GM12873 (cell line): ENCODE results near the gene TTLL12.

Experiments
- TF ChIP-seq, protein P1 (sequence below): IDR thresholded peaks from 2 replicates; pipeline ENCODE4 v1.5.1; 2012; ENCODE audit warnings: low read depth, mild to moderate bottlenecking, moderate library complexity, low read length, control low read depth; ENCODE audit not compliant: insufficient read depth; ENCODE audit errors: missing control alignments

TTLL12 gene

DNA sequence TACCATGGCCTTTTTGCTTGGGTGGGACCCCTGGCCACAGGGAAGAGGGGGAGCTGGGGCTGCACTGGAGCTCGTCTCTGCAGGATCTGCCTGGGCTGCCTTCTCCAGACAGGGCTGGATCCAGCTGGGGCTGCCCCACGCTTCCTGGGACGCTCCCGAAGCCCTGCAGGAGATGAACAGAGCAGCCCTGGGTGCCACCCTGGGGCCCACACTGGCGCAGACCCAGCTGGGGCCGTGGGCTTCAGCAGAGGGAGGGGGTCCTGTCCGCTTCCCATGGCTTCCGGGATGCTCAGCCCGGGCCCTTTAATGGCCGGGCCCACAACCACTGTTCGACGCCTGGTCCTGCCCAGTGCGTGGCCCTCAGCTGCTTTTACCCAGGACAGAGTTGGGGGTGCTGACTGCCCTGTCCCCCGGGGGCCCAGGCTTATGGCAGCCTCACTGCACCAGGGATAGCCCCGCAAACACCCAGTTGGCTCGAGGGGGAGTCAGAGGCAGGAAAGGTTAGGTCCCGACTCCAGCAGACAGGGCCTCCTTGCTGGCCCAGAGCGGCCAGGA is 23.6 kb downstream of the TTLL12 start:
- TF ChIP-seq, protein P1, sequence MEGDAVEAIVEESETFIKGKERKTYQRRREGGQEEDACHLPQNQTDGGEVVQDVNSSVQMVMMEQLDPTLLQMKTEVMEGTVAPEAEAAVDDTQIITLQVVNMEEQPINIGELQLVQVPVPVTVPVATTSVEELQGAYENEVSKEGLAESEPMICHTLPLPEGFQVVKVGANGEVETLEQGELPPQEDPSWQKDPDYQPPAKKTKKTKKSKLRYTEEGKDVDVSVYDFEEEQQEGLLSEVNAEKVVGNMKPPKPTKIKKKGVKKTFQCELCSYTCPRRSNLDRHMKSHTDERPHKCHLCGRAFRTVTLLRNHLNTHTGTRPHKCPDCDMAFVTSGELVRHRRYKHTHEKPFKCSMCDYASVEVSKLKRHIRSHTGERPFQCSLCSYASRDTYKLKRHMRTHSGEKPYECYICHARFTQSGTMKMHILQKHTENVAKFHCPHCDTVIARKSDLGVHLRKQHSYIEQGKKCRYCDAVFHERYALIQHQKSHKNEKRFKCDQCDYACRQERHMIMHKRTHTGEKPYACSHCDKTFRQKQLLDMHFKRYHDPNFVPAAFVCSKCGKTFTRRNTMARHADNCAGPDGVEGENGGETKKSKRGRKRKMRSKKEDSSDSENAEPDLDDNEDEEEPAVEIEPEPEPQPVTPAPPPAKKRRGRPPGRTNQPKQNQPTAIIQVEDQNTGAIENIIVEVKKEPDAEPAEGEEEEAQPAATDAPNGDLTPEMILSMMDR = no peak

DNA sequence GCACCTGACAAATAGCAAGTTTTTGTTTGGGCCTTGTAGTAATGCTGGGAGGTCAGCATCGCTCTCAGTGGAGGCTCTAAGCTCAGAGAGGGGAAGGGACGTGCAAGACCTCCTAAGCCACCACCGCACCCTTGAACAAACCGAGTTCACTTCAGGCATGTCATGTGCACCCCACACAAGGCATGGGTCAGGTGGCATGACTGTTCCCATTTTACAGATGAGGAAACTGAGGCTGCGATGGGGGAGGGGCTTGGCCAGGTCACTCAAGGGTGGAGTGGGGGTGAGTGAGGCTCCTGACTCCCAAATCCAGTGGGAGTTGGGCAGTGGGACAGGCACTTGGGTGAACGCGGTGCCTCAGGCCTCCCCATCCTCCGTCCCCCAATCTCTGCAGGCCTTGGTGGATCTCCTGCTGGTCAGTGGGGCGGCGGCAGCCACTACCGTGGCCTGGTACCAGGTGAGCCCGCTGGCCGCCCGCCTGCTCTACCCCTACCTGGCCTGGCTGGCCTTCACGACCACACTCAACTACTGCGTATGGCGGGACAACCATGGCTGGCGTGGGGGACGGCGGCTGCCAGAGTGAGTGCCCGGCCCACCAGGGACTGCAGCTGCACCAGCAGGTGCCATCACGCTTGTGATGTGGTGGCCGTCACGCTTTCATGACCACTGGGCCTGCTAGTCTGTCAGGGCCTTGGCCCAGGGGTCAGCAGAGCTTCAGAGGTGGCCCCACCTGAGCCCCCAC is 24.4 kb downstream of the TTLL12 start:
- TF ChIP-seq, protein P1 = no peak

DNA sequence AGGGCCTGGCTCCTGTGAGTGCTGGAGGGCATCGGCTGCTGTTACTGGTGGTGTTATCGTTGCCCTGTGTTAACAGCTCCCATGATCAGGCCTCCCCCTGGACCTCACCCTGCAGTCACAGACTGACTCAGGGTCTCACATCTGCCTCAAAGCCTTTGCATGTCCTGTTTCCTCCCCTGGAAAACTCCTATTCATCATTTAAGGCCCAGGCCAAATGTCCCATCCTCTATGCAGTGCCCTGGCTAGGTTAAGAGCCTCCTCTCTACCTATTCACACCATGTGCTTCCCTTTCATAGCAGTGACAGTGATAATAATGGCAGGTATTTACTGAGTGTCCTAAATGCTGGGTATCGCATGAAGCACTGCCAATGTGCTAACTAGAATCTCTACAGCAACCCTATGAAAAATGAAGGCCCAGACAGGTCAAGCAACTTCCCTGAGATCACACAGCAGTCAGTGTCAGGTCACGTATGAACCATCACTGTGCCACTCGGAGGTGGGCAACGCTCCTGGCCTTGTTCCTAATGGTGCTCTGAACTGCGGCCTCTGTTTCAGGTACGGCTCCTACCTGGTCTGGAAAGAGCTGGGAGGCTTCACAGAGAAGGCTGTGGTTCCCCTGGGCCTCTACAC is 26.3 kb downstream of the TTLL12 start:
- TF ChIP-seq, protein P1 = no peak

DNA sequence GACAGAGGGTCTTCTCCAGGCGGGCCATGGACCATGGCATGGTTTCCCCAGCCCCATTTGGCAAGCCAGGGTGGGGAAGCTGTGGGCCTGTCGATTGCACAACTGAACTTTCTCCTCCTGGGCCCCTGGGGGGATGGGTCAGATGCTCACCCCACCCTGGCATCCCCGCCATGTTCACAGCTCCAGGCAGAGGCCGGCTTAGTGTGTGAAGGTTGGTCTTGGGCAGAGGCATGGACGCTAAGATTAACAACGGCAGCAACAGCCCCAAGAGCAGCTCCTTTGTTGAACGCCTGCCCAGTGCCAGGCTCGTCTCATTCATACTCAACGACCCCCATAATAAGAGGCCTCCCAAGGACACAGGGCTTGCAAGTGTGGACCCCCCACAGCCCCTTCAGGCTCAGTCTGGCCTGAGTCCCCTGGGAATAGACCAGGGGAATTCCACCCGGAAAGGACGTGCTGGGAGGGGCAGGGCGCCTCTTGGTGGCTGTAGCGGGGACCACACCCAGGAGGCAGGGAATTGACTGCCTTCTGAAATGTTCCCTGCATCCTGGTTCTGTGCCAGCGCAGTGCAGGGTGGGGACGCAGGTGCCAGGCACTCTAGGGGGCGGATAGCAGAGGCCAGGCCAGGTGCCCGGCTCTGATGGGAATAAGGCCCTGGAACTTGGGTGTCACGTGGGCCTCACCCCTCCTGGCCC is 27.3 kb downstream of the TTLL12 start:
- TF ChIP-seq, protein P1 = peak; percentile 43

DNA sequence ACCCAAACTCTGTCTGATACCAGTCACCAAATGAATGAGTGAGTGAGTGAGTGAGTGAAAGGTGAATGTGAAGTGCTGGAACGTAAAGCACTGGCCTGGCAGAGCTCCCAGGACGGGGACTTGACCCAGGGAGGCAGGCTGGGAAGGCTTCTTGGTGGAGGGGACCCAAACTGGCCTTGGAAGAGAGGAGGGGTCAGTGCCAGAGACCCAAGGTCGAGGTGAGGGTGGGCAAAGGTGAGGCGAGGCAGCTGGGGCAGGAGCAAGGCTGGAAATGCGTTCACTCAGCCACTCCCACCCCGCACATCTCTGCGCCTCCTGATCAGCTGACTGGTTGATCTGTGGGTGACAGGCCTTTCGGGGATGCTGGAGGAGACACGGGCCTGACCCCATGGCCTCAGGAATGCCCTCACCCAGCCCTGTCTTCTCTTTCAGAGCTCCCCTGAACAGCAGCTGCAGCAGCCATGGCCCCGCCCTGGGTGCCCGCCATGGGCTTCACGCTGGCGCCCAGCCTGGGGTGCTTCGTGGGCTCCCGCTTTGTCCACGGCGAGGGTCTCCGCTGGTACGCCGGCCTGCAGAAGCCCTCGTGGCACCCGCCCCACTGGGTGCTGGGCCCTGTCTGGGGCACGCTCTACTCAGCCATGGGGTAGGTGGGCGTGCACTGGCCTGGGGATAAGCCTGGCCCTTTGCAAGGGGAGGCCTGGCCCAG is 28.0 kb downstream of the TTLL12 start:
- TF ChIP-seq, protein P1 = no peak

DNA sequence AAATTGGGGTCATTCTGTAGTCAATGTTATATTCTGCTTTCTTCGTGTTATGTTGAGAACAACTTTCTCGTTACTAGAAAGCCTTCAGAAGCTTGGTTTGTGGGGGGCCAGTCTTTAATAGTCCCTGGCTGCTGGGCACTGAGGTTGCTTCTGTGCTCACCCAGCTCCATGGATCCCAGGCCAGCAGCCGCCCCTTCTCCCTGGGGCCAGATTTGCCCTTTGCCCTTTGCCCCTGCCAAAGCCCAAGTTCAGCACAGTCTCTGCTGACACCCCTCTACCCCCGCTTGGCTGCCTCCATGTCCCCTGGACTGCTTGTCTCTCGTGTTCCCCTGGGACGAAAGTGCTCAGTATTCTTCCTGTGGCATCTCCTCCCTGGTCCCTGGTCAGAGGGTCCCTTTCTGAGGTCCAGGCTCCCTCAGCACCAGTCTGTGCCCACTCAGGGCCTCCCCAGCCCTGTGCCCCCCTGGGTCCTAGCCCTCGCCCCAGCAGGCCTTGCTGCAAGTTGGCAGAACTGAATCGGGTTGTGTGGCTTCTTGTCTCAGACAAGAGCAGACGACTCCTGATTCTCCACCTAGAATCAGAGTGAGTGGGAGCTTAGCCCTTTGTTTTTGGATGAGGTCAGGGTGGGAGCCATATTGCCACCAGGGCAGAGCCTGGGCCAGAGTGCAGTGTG is 28.9 kb downstream of the TTLL12 start:
- TF ChIP-seq, protein P1 = no peak
